Hepatocyte (in vitro differentiated cells): ENCODE measurements around the gene CWH43. TPM values are rescaled to one million over a fixed set of nuclear protein-coding genes. Genes with fewer than 3 reads are reported as not detected.
"Not testable (repeated sequence)": the region's sequence is repeated elsewhere in the genome, so short reads cannot be mapped to it uniquely, and the experiment has no call there.

Experiments used
- DNase-seq: peaks from one replicate; pipeline ENCODE4 v3.0.0-alpha.2; 2016; ENCODE audit warnings: low spot score
- H2AFZ ChIP-seq: fragments of 200-600 bp; sonication (generic); 2 replicates; pipeline ENCODE4 v1.6.0; 2016; ENCODE audit warnings: antibody characterized with exemption, mild to moderate bottlenecking
- H3K27ac ChIP-seq: fragments of 200-600 bp; sonication (generic); 2 replicates; pipeline ENCODE4 v1.5.1; 2016; ENCODE audit warnings: mild to moderate bottlenecking
- H3K27me3 ChIP-seq: fragments of 200-600 bp; sonication (generic); 2 replicates; pipeline ENCODE4 v1.6.1; 2016
- H3K36me3 ChIP-seq: fragments of 200-600 bp; sonication (generic); replicated peaks from 2 replicates; pipeline ENCODE4 v1.5.1; 2016; ENCODE audit warnings: low read depth; ENCODE audit not compliant: insufficient read depth
- H3K4me1 ChIP-seq: fragments of 200-600 bp; sonication (generic); 2 replicates; pipeline ENCODE4 v1.5.1; 2016; ENCODE audit warnings: mild to moderate bottlenecking, moderate library complexity; ENCODE audit not compliant: insufficient read depth
- H3K4me2 ChIP-seq: fragments of 200-600 bp; sonication (generic); 2 replicates; pipeline ENCODE4 v1.6.0; 2016
- H3K4me3 ChIP-seq: fragments of 200-600 bp; sonication (generic); 2 replicates; pipeline ENCODE4 v1.5.1; 2016; ENCODE audit warnings: mild to moderate bottlenecking
- H3K79me2 ChIP-seq: fragments of 200-600 bp; sonication (generic); 2 replicates; pipeline ENCODE4 v1.6.0; 2017; ENCODE audit warnings: mild to moderate bottlenecking
- H3K9me2 ChIP-seq: fragments of 200-600 bp; sonication (generic); replicated peaks from 2 replicates; pipeline ENCODE4 v1.6.0; 2017; ENCODE audit warnings: mild to moderate bottlenecking; ENCODE audit not compliant: insufficient read depth
- H3K9me3 ChIP-seq: fragments of 200-600 bp; sonication (generic); 2 replicates; pipeline ENCODE4 v1.5.1; 2016; ENCODE audit warnings: low read depth, mild to moderate bottlenecking
- H4K20me1 ChIP-seq: fragments of 200-600 bp; sonication (generic); 2 replicates; pipeline ENCODE4 v1.6.0; 2016; ENCODE audit warnings: mild to moderate bottlenecking; ENCODE audit not compliant: insufficient read depth, poor library complexity, severe bottlenecking
- WGBS: methylation state at CpG from one replicate; pipeline ENCODE4 v1.1.6; 2016; ENCODE audit warnings: low lambda C conversion rate; ENCODE audit errors: missing lambda C conversion rate; 5-methylcytosine and 5-hydroxymethylcytosine counted together
- polyA plus RNA-seq: library from polyadenylated mRNA; unstranded; fragments of >200 nt; fragmentation: Nextera tagmentation; extraction: Ambion mirVana; gene quantifications from 2 replicates; pipeline ENCODE4 v1.2.1, GENCODE V29; 2016
- small RNA-seq: library from RNA; depleted of rRNA; stranded (forward); fragments of <200 nt; gene quantifications from one replicate; pipeline ENCODE3, GENCODE V24; 2014
- total RNA-seq: library from RNA; depleted of rRNA; stranded (reverse); fragments of >200 nt; gene quantifications from 2 replicates; pipeline ENCODE4 v1.2.3, GENCODE V29; 2014

The CWH43 gene
- total and polyA plus RNA-seq, 2 experiments from 2014 or later, result not detected

DNA sequence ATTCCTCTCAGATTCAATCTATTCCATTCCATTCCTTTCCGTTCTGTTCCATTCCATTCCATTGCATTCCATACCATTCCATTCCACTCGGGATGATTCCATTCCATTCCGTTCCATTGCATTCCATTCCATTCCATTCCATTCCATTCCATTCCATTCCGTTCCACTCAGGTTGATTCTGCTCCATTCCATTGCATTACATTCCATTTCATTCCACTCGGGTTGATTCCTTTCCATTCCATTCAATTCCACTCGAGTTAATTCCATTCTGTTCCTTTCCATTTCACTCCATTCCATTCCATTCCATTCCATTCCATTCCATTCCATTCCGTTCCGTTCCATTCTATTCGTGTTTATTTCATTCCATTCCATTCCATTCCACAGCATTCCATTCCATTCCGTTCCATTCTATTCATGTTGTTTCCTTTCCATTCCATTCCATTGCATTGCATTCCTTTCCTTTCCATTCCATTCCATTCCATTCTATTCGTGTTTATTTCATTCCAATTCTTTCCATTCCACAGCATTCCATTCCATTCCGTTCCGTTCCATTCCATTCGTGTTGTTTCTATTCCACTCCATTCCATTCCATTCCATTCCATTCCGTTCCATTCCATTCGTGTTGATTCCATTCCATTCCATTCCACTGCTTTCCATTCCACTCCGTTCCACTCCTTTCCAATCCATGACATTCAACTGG, 118.3 kb downstream of the CWH43 start:
- not testable (repeated sequence) for H3K4me1 ChIP-seq, H2AFZ ChIP-seq, H3K79me2 ChIP-seq, H3K36me3 ChIP-seq, H4K20me1 ChIP-seq, H3K27ac ChIP-seq, H3K27me3 ChIP-seq, H3K4me2 ChIP-seq, H3K9me2 ChIP-seq, H3K4me3 ChIP-seq
- WGBS, result 64% methylated on average over 17 of the region's 17 CpGs
- DNase-seq, result peak; percentile 32
- H3K9me3 ChIP-seq, result peaks cover 15% of the 10 kb centered on the region

DNA sequence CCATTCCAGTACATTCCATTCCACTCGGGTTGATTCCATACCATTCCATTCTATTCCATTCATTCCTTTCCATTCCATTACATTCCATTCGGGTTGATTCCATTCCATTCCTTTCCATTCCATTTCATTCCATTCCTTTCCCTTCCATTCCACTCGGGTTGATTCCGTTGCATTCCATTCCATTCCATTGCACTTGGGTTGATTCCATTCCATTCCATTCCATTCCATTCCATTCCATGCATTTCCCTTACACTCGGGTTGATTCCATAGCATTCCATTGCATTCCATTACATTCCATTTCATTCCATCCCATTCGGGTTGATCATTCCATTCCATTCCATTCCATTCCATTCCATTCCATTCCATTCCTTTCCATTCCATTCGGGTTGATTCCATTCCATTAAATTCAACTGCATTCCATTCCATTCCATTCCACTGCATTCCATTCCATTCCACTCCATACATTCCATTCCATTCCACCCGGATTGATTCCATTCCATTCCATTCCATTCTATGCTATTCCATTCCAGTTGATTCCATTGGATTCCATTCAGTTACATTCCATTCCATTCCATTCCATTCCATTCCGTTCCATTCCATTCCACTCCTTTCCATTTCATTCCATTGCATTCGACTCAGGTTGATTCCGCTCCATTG, 119.3 kb downstream of the CWH43 start:
- peaks cover 17% of the 10 kb centered on the region for H3K9me3 ChIP-seq
- not testable (repeated sequence) for H4K20me1 ChIP-seq, H3K27ac ChIP-seq, H3K36me3 ChIP-seq, H3K4me2 ChIP-seq, H2AFZ ChIP-seq, H3K79me2 ChIP-seq, H3K9me2 ChIP-seq, H3K4me1 ChIP-seq, H3K27me3 ChIP-seq, H3K4me3 ChIP-seq
- 65% methylated on average over 11 of the region's 11 CpGs for WGBS
- DNase-seq, result peak; percentile 28

DNA sequence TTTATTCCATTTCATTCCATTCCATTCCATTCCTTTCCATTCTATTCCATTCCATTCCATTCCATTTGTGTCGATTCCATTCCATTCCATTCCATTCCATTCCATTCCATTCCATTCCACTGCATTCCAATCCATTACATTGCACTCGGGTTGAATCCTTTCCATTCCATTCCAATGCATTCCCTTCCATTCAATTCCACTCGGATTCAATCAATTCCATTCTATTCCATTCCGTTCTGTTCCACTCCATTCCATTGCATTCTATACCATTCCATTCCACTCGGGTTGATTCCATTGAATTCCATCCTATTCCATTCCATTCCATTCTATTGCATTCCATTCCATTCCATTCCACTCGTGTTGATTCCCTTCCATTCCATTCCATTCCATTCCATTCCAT, 121.2 kb downstream of the CWH43 start:
- not testable (repeated sequence) for H3K4me2 ChIP-seq, H3K27me3 ChIP-seq, H3K36me3 ChIP-seq, H3K4me3 ChIP-seq, H3K27ac ChIP-seq, H3K4me1 ChIP-seq, H4K20me1 ChIP-seq, H2AFZ ChIP-seq, H3K79me2 ChIP-seq, H3K9me2 ChIP-seq
- WGBS, result 61% methylated on average over 6 of the region's 6 CpGs
- DNase-seq, result peak; percentile 75
- peaks cover 19% of the 10 kb centered on the region for H3K9me3 ChIP-seq

DNA sequence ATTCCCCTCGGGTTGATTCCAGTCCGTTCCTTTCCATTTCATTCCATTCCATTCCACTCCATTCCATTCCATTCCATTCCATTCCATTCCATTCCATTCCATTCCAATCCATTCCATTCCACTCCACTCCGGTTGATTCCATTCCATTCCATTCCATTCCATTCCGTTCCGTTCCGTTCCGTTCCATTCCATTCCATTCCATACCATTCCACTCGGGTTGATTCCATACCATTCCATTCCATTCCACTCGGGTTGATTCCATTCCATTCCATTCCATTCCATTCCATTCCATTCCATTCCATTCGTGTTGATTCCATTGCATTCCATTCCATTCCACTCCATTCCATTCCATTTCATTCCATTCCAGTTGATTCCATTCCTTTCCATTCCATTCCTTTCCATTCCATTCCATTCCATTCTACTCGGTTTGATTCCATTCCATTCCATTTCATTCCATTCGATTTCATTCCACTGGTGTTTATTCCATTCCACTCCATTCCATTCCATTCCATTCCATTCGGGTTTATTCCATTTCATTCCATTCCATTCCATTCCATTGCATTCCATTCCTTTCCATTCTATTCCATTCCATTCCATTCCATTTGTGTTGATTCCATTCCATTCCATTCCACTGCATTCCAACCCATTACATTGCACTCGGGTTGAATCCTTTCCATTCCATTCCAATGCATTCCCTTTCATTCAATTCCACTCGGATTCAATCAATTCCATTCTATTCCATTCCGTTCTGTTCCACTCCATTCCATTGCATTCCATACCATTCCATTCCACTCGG, 122.3 kb downstream of the CWH43 start:
- not testable (repeated sequence) for H3K36me3 ChIP-seq, H3K4me3 ChIP-seq, H4K20me1 ChIP-seq, H3K27me3 ChIP-seq, H3K4me1 ChIP-seq, DNase-seq, H2AFZ ChIP-seq, H3K79me2 ChIP-seq, H3K9me2 ChIP-seq, H3K27ac ChIP-seq, H3K4me2 ChIP-seq
- H3K9me3 ChIP-seq, result peaks cover 16% of the 10 kb centered on the region
- 63% methylated on average over 15 of the region's 17 CpGs for WGBS

DNA sequence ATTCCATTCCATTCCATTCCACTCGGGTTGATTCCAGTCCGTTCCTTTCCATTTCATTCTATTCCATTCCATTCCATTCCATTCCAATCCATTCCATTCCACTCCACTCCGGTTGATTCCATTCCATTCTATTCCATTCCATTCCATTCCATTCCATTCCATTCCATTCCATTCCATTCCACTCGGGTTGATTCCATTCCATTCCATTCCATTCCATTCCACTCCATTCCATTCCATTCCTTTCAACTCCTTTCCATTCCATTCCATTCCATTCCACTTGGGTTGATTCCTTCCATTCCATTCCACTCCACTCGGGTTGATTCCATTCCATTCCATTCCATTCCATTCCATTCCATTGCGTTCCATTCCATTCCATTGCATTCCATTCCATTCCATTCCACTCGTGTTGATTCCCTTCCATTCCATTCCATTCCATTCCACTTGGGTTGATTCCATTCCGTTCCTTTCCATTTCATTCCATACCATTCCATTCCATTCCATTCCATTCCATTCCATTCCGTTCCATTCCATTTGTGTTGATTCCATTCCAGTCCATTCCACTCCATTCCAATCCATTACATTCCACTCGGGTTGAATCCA, 123.6 kb downstream of the CWH43 start:
- peaks cover 16% of the 10 kb centered on the region for H3K9me3 ChIP-seq

DNA sequence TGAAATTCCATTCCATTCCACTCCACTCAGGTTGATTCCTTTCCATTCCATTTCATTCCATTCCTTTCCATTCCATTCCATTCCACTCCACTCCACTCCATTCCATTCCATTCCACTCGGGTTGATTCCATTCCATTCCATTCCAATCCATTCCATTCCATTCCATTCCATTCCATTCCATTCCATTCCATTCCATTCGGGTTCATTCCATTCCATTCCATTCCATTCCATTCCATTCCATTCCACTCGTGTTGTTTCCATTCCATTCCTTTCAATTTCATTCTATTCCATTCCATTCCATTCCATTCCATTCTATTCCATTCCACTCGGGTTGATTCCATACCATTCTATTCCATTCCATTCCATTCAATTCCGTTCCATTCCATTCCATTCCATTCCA, 124.5 kb downstream of the CWH43 start:
- H2AFZ ChIP-seq, H4K20me1 ChIP-seq, H3K79me2 ChIP-seq, H3K27ac ChIP-seq, H3K36me3 ChIP-seq, H3K4me2 ChIP-seq, H3K4me3 ChIP-seq, H3K4me1 ChIP-seq, H3K27me3 ChIP-seq, DNase-seq, H3K9me2 ChIP-seq: not testable (repeated sequence)
- H3K9me3 ChIP-seq, result peaks cover 16% of the 10 kb centered on the region
- 57% methylated on average over 5 of the region's 5 CpGs for WGBS

More for the DNA sequence above, 123.6 kb downstream of the CWH43 start:
- not testable (repeated sequence) for H3K9me2 ChIP-seq, H3K4me2 ChIP-seq, H3K27me3 ChIP-seq, H3K36me3 ChIP-seq, H3K79me2 ChIP-seq, H3K4me1 ChIP-seq, H3K4me3 ChIP-seq, H2AFZ ChIP-seq, H3K27ac ChIP-seq, H4K20me1 ChIP-seq, DNase-seq
- WGBS, result 51% methylated on average over 10 of the region's 10 CpGs

Small RNAs within 50 kb of the gene (small RNA-seq; reads per million reads assigned to genes)
- not detected for gene AC020593.1

Other genes with a start within 250 kb of the CWH43 start
- gene FRYL, start 206.0 kb upstream of the CWH43 start, total RNA-seq, result 60.6 and 82.3 TPM in 2 replicates
- 15.7 and 19.0 TPM in 2 replicates for gene FRYL, start 206.0 kb upstream of the CWH43 start, polyA plus RNA-seq
- gene OCIAD1, start 155.2 kb upstream of the CWH43 start, total RNA-seq, result 193 and 233 TPM in 2 replicates
- gene OCIAD1, start 155.2 kb upstream of the CWH43 start, polyA plus RNA-seq, result 201 and 207 TPM in 2 replicates
- 32.6 and 39.1 TPM in 2 replicates for gene OCIAD2, start 79.5 kb upstream of the CWH43 start, total RNA-seq
- 160 and 178 TPM in 2 replicates for gene OCIAD2, start 79.5 kb upstream of the CWH43 start, polyA plus RNA-seq